Psoas muscle (tissue), 8 donors: Measurements from ENCODE around the gene SKA1. TPM values are rescaled to one million over a fixed set of nuclear protein-coding genes. Genes with fewer than 3 reads are reported as not detected.
A peak's percentile ranks its signal among the peaks of the same experiment; 100 is the strongest.

ENCODE experiments used
- ATAC-seq, 4 donors: fragments of 200-7000 bp; cut with Tn5 transposase; one replicate each; pipeline ENCODE4 v1.9.1; 2020; ENCODE audit warnings: moderate library complexity in 3 of 4, mild to moderate bottlenecking in 2 of 4
- DNase-seq, 2 donors: peaks; one replicate each; pipeline ENCODE4 v3.0.0-alpha.2; 2020
- H3K27ac ChIP-seq: fragments of 200-600 bp; one replicate; pipeline ENCODE4 v1.8.0; 2022
- H3K27me3 ChIP-seq, 3 donors: fragments of 200-600 bp in 1 of 3; one replicate each; pipeline versions ENCODE4 v1.6.1 to v1.8.0; 2013 to 2022; ENCODE audit warnings: low read length in 2 of 3, mild to moderate bottlenecking in 2 of 3, moderate library complexity in 1 of 3; ENCODE audit not compliant: insufficient read depth in 3 of 3
- H3K36me3 ChIP-seq, 2 donors: fragments of 200-600 bp in 1 of 2; one replicate each; pipeline versions ENCODE4 v1.6.1 to v1.8.0; 2013 to 2022; ENCODE audit warnings: low read depth in 1 of 2, mild to moderate bottlenecking in 1 of 2, moderate library complexity in 1 of 2; ENCODE audit not compliant: insufficient read depth in 1 of 2
- H3K4me1 ChIP-seq: fragments of 200-600 bp; one replicate; pipeline ENCODE4 v1.8.0; 2022
- H3K4me3 ChIP-seq: fragments of 200-600 bp; one replicate; pipeline ENCODE4 v1.8.0; 2022; ENCODE audit warnings: mild to moderate bottlenecking
- H3K9me3 ChIP-seq: fragments of 200-600 bp; one replicate; pipeline ENCODE4 v1.8.0; 2022
- CTCF ChIP-seq: fragments of 200-600 bp; IDR thresholded peaks from one replicate; pipeline ENCODE4 v1.8.0; 2022; ENCODE audit warnings: antibody characterized with exemption
- WGBS, 3 donors: extraction: QIAGEN DNeasy Blood & Tissue Kit; methylation state at CpG; one replicate each; pipeline versions ENCODE4 v1.1.6 to v1.1.7; 2013; 5-methylcytosine and 5-hydroxymethylcytosine counted together
- intact Hi-C, 2 donors: fragments of 100-400 bp; cut with DNase I; formaldehyde crosslinking; loops; one replicate each; pipeline versions ENCODE4 v1.11.0 to v1.14.2; 2022
- long read RNA-seq, 2 donors: library from polyadenylated mRNA; unstranded; transcript quantifications; one replicate each; pipeline ENCODE4 v2.0.0, GENCODE V29; 2021
- polyA plus RNA-seq, 3 donors: library from polyadenylated mRNA; stranded (reverse); fragments of 200-250 nt; gene quantifications; one replicate each; pipeline ENCODE4 v1.2.3, GENCODE V29; 2013
- total RNA-seq, 4 donors: library from RNA; stranded (reverse); fragmentation: NEBNext Ultra II Directional in 2 of 4; extraction: Animal tissue kit (Norgen Biotek cat#: 25700) in 2 of 4; gene quantifications; one replicate each; pipeline versions ENCODE4 v1.2.1 to v1.2.4, GENCODE V29; 2021 to 2023
- donor health status: healthy with polysubstance abuse.
- donor health status: DM: no; HTN: no; CAD: no; lungs with moderate emphysema.
- donor health status: Bipolar disorder and iron deficiency.
- donor health status: healthy.
- donor health status: DM: yes; HTN: yes; CAD: no.
- donor health status: DM: no; HTN: no; CAD: no.
- donor health status: DM: no; HTN: no; CAD: no.
- donor health status: DM: yes; HTN: yes; CAD: no.

The SKA1 gene
- under 1 TPM in 1 of 4 donors, not detected in 3; 0.11 TPM for total RNA-seq
- under 1 TPM in 2 of 3 donors, not detected in 1; 0.10 to 0.19 TPM for polyA plus RNA-seq
- long read RNA-seq, donor 1 = 0 reads
- long read RNA-seq, donor 2 = 0 reads

- DNase-seq = peak; percentile 93 to 96
- intact Hi-C loops = no loop called here
- no peak for TF ChIP-seq CTCF
- WGBS, 3 donors = 0 to 1% (median 1%) methylated on average over 44 to 47 of the region's 47 CpGs
- H3K4me3 ChIP-seq = peak within 1 kb of the TSS; percentile 74
- H3K4me1 ChIP-seq = peaks cover 16% of the 10 kb centered on the region
- no peaks in the 10 kb centered on the region for H3K27me3 ChIP-seq
- H3K9me3 ChIP-seq = peaks cover 6% of the 10 kb centered on the region
- no peaks in the 10 kb centered on the region for H3K36me3 ChIP-seq
- H3K27ac ChIP-seq = peak within 1 kb of the TSS; percentile 85
- ATAC-seq = peak; percentile 100
Measured at GRCh38 chr18:50374753-50375391, at the start of gene SKA1. TSS of gene SKA1 (plus strand) at chr18:50375046. CDS start at chr18:50375831, 785 bp downstream.

- TF ChIP-seq CTCF = no peak
Measured at GRCh38 chr18:50327983-50328382, 46.9 kb upstream of the SKA1 start.

GRCh38 chr18:50330176-50330575 lies 44.7 kb upstream of the SKA1 start:
- intact Hi-C loops = no loop called here
- no peaks in the 10 kb centered on the region for H3K36me3 ChIP-seq
- H3K27me3 ChIP-seq = no peaks in the 10 kb centered on the region
- H3K9me3 ChIP-seq = no peaks in the 10 kb centered on the region
- H3K4me3 ChIP-seq = no peak overlapping the region
- TF ChIP-seq CTCF = no peak
- no peak for DNase-seq
- no peaks in the 10 kb centered on the region for H3K4me1 ChIP-seq
- no peak overlapping the region for H3K27ac ChIP-seq
- ATAC-seq = no peak

More at GRCh38 chr18:50327983-50328382, 46.9 kb upstream of the SKA1 start:
- intact Hi-C loops = no loop called here
- Histone ChIP-seq H3K36me3 (no peaks in the 10 kb centered on the region), H3K9me3 (no peaks in the 10 kb centered on the region), H3K27ac (no peak overlapping the region), H3K4me1 (no peaks in the 10 kb centered on the region), H3K4me3 (no peak overlapping the region), H3K27me3 (no peaks in the 10 kb centered on the region)
- no peak for ATAC-seq
- no peak for DNase-seq
- 73 to 82% (median 77%) methylated on average over 3 of the region's 3 CpGs for WGBS, 3 donors

- no peaks in the 10 kb centered on the region for H3K27me3 ChIP-seq
- H3K9me3 ChIP-seq = no peaks in the 10 kb centered on the region
- no peaks in the 10 kb centered on the region for H3K4me1 ChIP-seq
- no peak overlapping the region for H3K27ac ChIP-seq
- DNase-seq (no peak), ATAC-seq (no peak)
- no peaks in the 10 kb centered on the region for H3K36me3 ChIP-seq
- H3K4me3 ChIP-seq = no peak overlapping the region
- 65 to 76% (median 68%) methylated on average over 1 of the region's 1 CpG for WGBS, 3 donors
- no peak for TF ChIP-seq CTCF
- intact Hi-C loops = no loop called here
Measured at GRCh38 chr18:50331691-50332090, 43.2 kb upstream of the SKA1 start.
